GM23248 (cell line): ENCODE data around the gene ARHGAP36. TPM values are rescaled to one million over a fixed set of nuclear protein-coding genes. Genes with fewer than 3 reads are reported as not detected.

ENCODE experiments used
- DNase-seq: peaks from one replicate; pipeline ENCODE4 v3.0.0-alpha.2; 2015
- H2AFZ ChIP-seq: fragments of 200-600 bp; sonication (generic); 2 replicates; pipeline ENCODE4 v1.6.1; 2016; ENCODE audit warnings: antibody characterized with exemption
- H3F3A ChIP-seq: fragments of 200-600 bp; sonication (generic); 2 replicates; pipeline ENCODE4 v1.6.1; 2016; ENCODE audit warnings: mild to moderate bottlenecking, antibody characterized with exemption, mixed run types; ENCODE audit not compliant: insufficient read depth
- H3K27ac ChIP-seq: fragments of 200-600 bp; sonication (generic); 2 replicates; pipeline ENCODE4 v1.5.1; 2016; ENCODE audit warnings: mild to moderate bottlenecking
- H3K27me3 ChIP-seq: fragments of 200-600 bp; sonication (generic); replicated peaks from 2 replicates; pipeline ENCODE4 v1.6.1; 2016; ENCODE audit warnings: mild to moderate bottlenecking; ENCODE audit not compliant: insufficient read depth
- H3K36me3 ChIP-seq: fragments of 200-600 bp; sonication (generic); 2 replicates; pipeline ENCODE4 v1.6.1; 2016; ENCODE audit warnings: low read depth, mild to moderate bottlenecking
- H3K4me1 ChIP-seq: fragments of 200-600 bp; sonication (generic); 2 replicates; pipeline ENCODE4 v1.6.1; 2016; ENCODE audit warnings: mild to moderate bottlenecking; ENCODE audit not compliant: insufficient read depth
- H3K4me2 ChIP-seq: fragments of 200-600 bp; sonication (generic); one replicate; pipeline ENCODE4 v1.6.1; 2016; ENCODE audit warnings: mild to moderate bottlenecking; ENCODE audit not compliant: unreplicated experiment
- H3K4me3 ChIP-seq: fragments of 200-600 bp; sonication (generic); 2 replicates; pipeline ENCODE4 v1.5.1; 2016; ENCODE audit warnings: mild to moderate bottlenecking
- H3K79me2 ChIP-seq: fragments of 200-600 bp; sonication (generic); 2 replicates; pipeline ENCODE4 v1.6.1; 2016; ENCODE audit warnings: mild to moderate bottlenecking; ENCODE audit not compliant: insufficient read depth
- H3K9ac ChIP-seq: fragments of 200-600 bp; sonication (generic); 2 replicates; pipeline ENCODE4 v1.6.1; 2016; ENCODE audit warnings: mild to moderate bottlenecking
- H3K9me2 ChIP-seq: fragments of 200-600 bp; sonication (generic); 2 replicates; pipeline ENCODE4 v1.6.1; 2016; ENCODE audit warnings: mixed run types, mild to moderate bottlenecking, moderate library complexity; ENCODE audit not compliant: insufficient read depth
- H3K9me3 ChIP-seq: fragments of 200-600 bp; sonication (generic); one replicate; pipeline ENCODE4 v1.6.1; 2017; ENCODE audit warnings: low read depth
- H4K20me1 ChIP-seq: fragments of 200-600 bp; sonication (generic); 2 replicates; pipeline ENCODE4 v1.6.0; 2016; ENCODE audit not compliant: insufficient read depth
- EZH2 ChIP-seq: fragments of 200-600 bp; sonication (generic); IDR thresholded peaks from 2 replicates; pipeline ENCODE4 v1.6.1; 2018; ENCODE audit warnings: antibody characterized with exemption, mild to moderate bottlenecking; ENCODE audit not compliant: insufficient read depth, poor library complexity, severe bottlenecking
- EZH2phosphoT487 ChIP-seq: fragments of 200-600 bp; sonication (generic); IDR thresholded peaks from 2 replicates; pipeline ENCODE4 v1.6.1; 2018; ENCODE audit warnings: antibody characterized with exemption, moderate library complexity, mild to moderate bottlenecking, low read depth; ENCODE audit not compliant: insufficient read depth
- WGBS, 2 experiments: methylation state at CpG; one replicate each; pipeline ENCODE4 v1.1.6; 2015 to 2017; ENCODE audit warnings: low lambda C conversion rate in 2 of 2, low coverage in 1 of 2; ENCODE audit errors: missing lambda C conversion rate in 2 of 2; 5-methylcytosine and 5-hydroxymethylcytosine counted together
- in situ Hi-C: fragments of 300-500 bp; cut with MboI; formaldehyde crosslinking; loops from 2 replicates; pipeline ENCODE4 v1.15.0; 2020
- polyA plus RNA-seq: library from polyadenylated mRNA; unstranded; fragments of >200 nt; fragmentation: Nextera tagmentation; extraction: Ambion mirVana; gene quantifications from 2 replicates; pipeline ENCODE4 v1.2.1, GENCODE V29; 2016
- total RNA-seq: library from RNA; depleted of rRNA; stranded (reverse); fragments of >200 nt; shearing (Covaris generic); gene quantifications from 2 replicates; pipeline ENCODE4 v1.2.3, GENCODE V29; 2014

The ARHGAP36 gene
- total and polyA plus RNA-seq, 2 experiments from 2014 or later = not detected

- in situ Hi-C loops = no loop called here
- no peaks in the 10 kb centered on the region for H4K20me1 ChIP-seq
- WGBS, 2 experiments = 30 to 37% methylated on average over 7 to 8 of the region's 9 CpGs
- DNase-seq = no peak
- no peaks in the 10 kb centered on the region for H3K9me2 ChIP-seq
- no peaks in the 10 kb centered on the region for H3K36me3 ChIP-seq
- TF ChIP-seq EZH2phosphoT487 = no peak
- no peak for TF ChIP-seq EZH2
- H3K9ac ChIP-seq = no peak overlapping the region
- H3K27me3 ChIP-seq = no peaks in the 10 kb centered on the region
- no peak overlapping the region for H3K4me3 ChIP-seq
- H3K79me2 ChIP-seq = no peaks in the 10 kb centered on the region
- no peak overlapping the region for H3K27ac ChIP-seq
- H3K9me3 ChIP-seq = no peaks in the 10 kb centered on the region
- no peaks in the 10 kb centered on the region for H3F3A ChIP-seq
- no peaks in the 10 kb centered on the region for H3K4me1 ChIP-seq
- no peak overlapping the region for H3K4me2 ChIP-seq
- no peak overlapping the region for H2AFZ ChIP-seq
Measured at GRCh38 chrX:131047180-131047579, 11.0 kb upstream of the ARHGAP36 start.

- Histone ChIP-seq H2AFZ (no peak overlapping the region), H3K27me3 (no peaks in the 10 kb centered on the region), H3K4me3 (no peak overlapping the region), H3K9me2 (no peaks in the 10 kb centered on the region), H3F3A (no peaks in the 10 kb centered on the region), H3K4me1 (no peaks in the 10 kb centered on the region), H3K4me2 (no peak overlapping the region), H3K79me2 (no peaks in the 10 kb centered on the region), H3K27ac (no peak overlapping the region), H3K9ac (no peak overlapping the region), H3K9me3 (no peaks in the 10 kb centered on the region), H4K20me1 (no peaks in the 10 kb centered on the region), H3K36me3 (no peaks in the 10 kb centered on the region)
- TF ChIP-seq EZH2 (no peak), EZH2phosphoT487 (no peak)
- in situ Hi-C loops = no loop called here
- WGBS, 2 experiments = 41 to 43% methylated on average over 4 to 5 of the region's 5 CpGs
- no peak for DNase-seq
Measured at GRCh38 chrX:131053076-131053475, 5.1 kb upstream of the ARHGAP36 start.

GRCh38 chrX:131054906-131055305 is 3.2 kb upstream of the ARHGAP36 start:
- no peaks in the 10 kb centered on the region for H3K79me2 ChIP-seq
- no peak overlapping the region for H2AFZ ChIP-seq
- H3F3A ChIP-seq = no peaks in the 10 kb centered on the region
- DNase-seq = no peak
- H3K4me3 ChIP-seq = no peak overlapping the region
- no peaks in the 10 kb centered on the region for H4K20me1 ChIP-seq
- H3K9me3 ChIP-seq = no peaks in the 10 kb centered on the region
- TF ChIP-seq EZH2phosphoT487 (no peak), EZH2 (no peak)
- H3K4me1 ChIP-seq = no peaks in the 10 kb centered on the region
- 12 to 21% methylated on average over 4 to 6 of the region's 6 CpGs for WGBS, 2 experiments
- no peak overlapping the region for H3K27ac ChIP-seq
- H3K9me2 ChIP-seq = no peaks in the 10 kb centered on the region
- H3K4me2 ChIP-seq = no peak overlapping the region
- H3K27me3 ChIP-seq = no peaks in the 10 kb centered on the region
- in situ Hi-C loops = no loop called here
- no peak overlapping the region for H3K9ac ChIP-seq
- no peaks in the 10 kb centered on the region for H3K36me3 ChIP-seq

GRCh38 chrX:131057706-131058105 is 440 bp upstream of the ARHGAP36 start:
- Histone ChIP-seq H4K20me1 (no peaks in the 10 kb centered on the region), H3F3A (no peaks in the 10 kb centered on the region), H3K4me1 (no peaks in the 10 kb centered on the region), H3K36me3 (no peaks in the 10 kb centered on the region), H3K27me3 (no peaks in the 10 kb centered on the region), H3K4me3 (no peak overlapping the region), H3K4me2 (no peak overlapping the region), H3K79me2 (no peaks in the 10 kb centered on the region), H3K27ac (no peak overlapping the region), H3K9me3 (no peaks in the 10 kb centered on the region), H3K9ac (no peak overlapping the region), H2AFZ (no peak overlapping the region), H3K9me2 (no peaks in the 10 kb centered on the region)
- no peak for DNase-seq
- TF ChIP-seq EZH2 = no peak
- in situ Hi-C loops = no loop called here
- WGBS, 2 experiments = 20 to 21% methylated on average over 5 to 7 of the region's 9 CpGs

- Histone ChIP-seq H3K9ac (no peak overlapping the region), H3K36me3 (no peaks in the 10 kb centered on the region), H3K9me3 (no peaks in the 10 kb centered on the region), H3K27ac (no peak overlapping the region), H3K27me3 (no peaks in the 10 kb centered on the region), H2AFZ (no peak overlapping the region), H3K4me3 (no peak overlapping the region), H3K79me2 (no peaks in the 10 kb centered on the region), H3K9me2 (no peaks in the 10 kb centered on the region), H3K4me1 (no peaks in the 10 kb centered on the region), H4K20me1 (no peaks in the 10 kb centered on the region), H3F3A (no peaks in the 10 kb centered on the region), H3K4me2 (no peak overlapping the region)
- no peak for DNase-seq
- WGBS, 2 experiments = 42% methylated on average over 2 of the region's 2 CpGs; no CpG with 5 or more reads in 1 of the 2 experiments
- in situ Hi-C loops = no loop called here
- no peak for TF ChIP-seq EZH2
- no peak for TF ChIP-seq EZH2phosphoT487
Measured at GRCh38 chrX:131059246-131059645, 1.1 kb downstream of the ARHGAP36 start.
